ENCODE results near the gene PPCS. TPM values are rescaled to one million over a fixed set of nuclear protein-coding genes. Genes with fewer than 3 reads are reported as not detected.

The PPCS gene
- total RNA-seq, 1 experiment from 2014 or later: 53.2 TPM

DNA sequence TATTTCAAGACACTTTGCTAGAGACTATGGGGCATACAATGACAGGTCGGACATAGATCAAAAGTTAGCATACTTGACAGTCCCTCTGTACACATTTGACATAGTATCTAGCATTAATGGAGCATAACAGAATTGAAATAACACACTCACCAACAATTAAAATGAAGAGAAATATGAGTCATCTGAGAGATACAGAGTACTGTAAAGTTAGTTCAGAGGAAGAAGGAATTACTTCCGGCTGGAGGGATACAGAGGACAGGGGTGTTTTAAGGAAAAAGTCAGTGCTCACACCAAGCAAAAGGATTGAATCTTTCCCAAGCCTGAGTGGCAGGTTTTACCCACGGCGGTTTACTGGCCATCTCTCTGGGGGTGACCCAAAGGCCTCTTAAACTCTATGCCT, 3.0 kb upstream of the PPCS start (continued):
- TF ChIP-seq ZBTB33 (IDR thresholded peaks at IDR 0.05; ENCODE audit: extremely low read depth, insufficient replicate concordance, low read length) (no peak), RAD21 (IDR thresholded peaks at IDR 0.05; ENCODE audit: low read depth) (no peak), JUND (IDR thresholded peaks at IDR 0.05) (no peak), ELF1 (IDR thresholded peaks at IDR 0.05; ENCODE audit: borderline replicate concordance, low read depth) (no peak), TCF7L2 (IDR thresholded peaks at IDR 0.05; ENCODE audit: borderline replicate concordance, extremely low read depth, insufficient read depth, insufficient read length) (no peak)

DNA sequence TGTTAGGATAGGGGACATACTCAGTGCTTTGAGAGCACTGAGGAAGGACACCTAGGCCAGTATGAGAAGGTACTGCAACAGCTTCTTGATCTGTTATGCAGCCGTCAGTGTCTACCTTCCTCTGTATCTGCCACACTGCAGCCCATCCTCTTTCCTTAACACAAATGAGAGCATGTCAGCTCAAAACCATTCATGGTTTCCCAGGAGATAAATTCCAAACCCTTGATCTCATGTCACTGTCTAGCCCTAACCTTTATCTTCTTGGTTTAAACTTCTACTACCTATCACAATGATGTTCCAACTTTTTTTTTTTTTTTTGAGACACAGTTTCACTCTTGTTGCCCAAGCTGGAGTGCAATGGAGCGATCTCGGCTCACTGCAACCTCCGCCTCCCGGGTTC, 1.9 kb upstream of the PPCS start:
- H3K4me1 ChIP-seq (ENCODE audit: control insufficient read depth in 1 of 2, insufficient read depth in 2 of 2, low read length in 2 of 2): peaks cover 0 to 16% of the 10 kb centered on the region in 2 experiments; a peak in 3 of 4 replicates
- peaks cover 18% of the 10 kb centered on the region for H3K79me2 ChIP-seq (ENCODE audit: insufficient read depth, low read length)
- no peak for ATAC-seq
- POLR2A ChIA-PET: no interaction called here
- no peak overlapping the region for H3K4me3 ChIP-seq (replicated peaks in 1 of 2; ENCODE audit: low read depth in 1 of 2, low read length in 2 of 2)
- no peak overlapping the region for H3K9ac ChIP-seq (ENCODE audit: low read length)
- H3K36me3 ChIP-seq (ENCODE audit: control insufficient read depth in 1 of 2, insufficient read depth in 2 of 2, low read length in 2 of 2): peaks cover 11% of the 10 kb centered on the region in 2 experiments; a peak in 2 of 4 replicates
- CTCF ChIA-PET: no interaction called here
- no TSS peak for BruUV-seq (replicated peaks)
- H3K9me3 ChIP-seq (ENCODE audit: control insufficient read depth in 1 of 2, insufficient read depth in 1 of 2, low read depth in 1 of 2, low read length in 2 of 2): no peaks in the 10 kb centered on the region
- no peak overlapping the region for H2AFZ ChIP-seq (ENCODE audit: low read depth, low read length, poor library complexity, severe bottlenecking)
- no peaks in the 10 kb centered on the region for H3K27me3 ChIP-seq (ENCODE audit: insufficient read depth, low read length)
- TF ChIP-seq EZH2 (IDR thresholded peaks at IDR 0.05): no peak
- no peak for TF ChIP-seq FOSL1 (IDR thresholded peaks at IDR 0.05; ENCODE audit: low read depth)
- no peak for TF ChIP-seq ZNF274 (IDR thresholded peaks at IDR 0.05; ENCODE audit: low read depth, low read length)
- no peak for TF ChIP-seq JUND (IDR thresholded peaks at IDR 0.05)
- no peak for TF ChIP-seq CTCF (IDR thresholded peaks at IDR 0.05 in 2 of 3, conservative IDR thresholded peaks at IDR 0.05 in 1 of 3; ENCODE audit: borderline replicate concordance in 1 of 3, insufficient read depth in 1 of 3, low read depth in 2 of 3, low read length in 2 of 3)
- TF ChIP-seq, protein P1, sequence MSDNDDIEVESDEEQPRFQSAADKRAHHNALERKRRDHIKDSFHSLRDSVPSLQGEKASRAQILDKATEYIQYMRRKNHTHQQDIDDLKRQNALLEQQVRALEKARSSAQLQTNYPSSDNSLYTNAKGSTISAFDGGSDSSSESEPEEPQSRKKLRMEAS (IDR thresholded peaks at IDR 0.05): no peak
- TF ChIP-seq ZFX (IDR thresholded peaks at IDR 0.05): no peak
- no peak for TF ChIP-seq POLR2A (IDR thresholded peaks at IDR 0.05; ENCODE audit: borderline replicate concordance, extremely low read depth, insufficient read depth, insufficient read length)
- no peak for TF ChIP-seq SP1 (IDR thresholded peaks at IDR 0.05; ENCODE audit: low read depth)
- no peak for TF ChIP-seq TCF7L2 (IDR thresholded peaks at IDR 0.05; ENCODE audit: borderline replicate concordance, extremely low read depth, insufficient read depth, insufficient read length)
- no peak for TF ChIP-seq SIN3A (IDR thresholded peaks at IDR 0.05; ENCODE audit: low read depth)
- no peak for TF ChIP-seq ELF1 (IDR thresholded peaks at IDR 0.05; ENCODE audit: borderline replicate concordance, low read depth)
- no peak for TF ChIP-seq ATF3 (IDR thresholded peaks at IDR 0.05)
- intact Hi-C loops (cut with micrococcal nuclease): no loop called here
- H3K27ac ChIP-seq (ENCODE audit: low read depth, low read length): no peak overlapping the region
- RAD21 ChIA-PET (ENCODE audit: low non-redundant PET in 1 of 2, low total read pairs in 2 of 2, uncharacterized antibody in 2 of 2, unreplicated experiment in 2 of 2): no interaction called here
- no peak overlapping the region for H3K4me2 ChIP-seq (ENCODE audit: low read length)
- DNase-seq (ENCODE audit: low read depth, low spot score): no peak
- H4K20me1 ChIP-seq (ENCODE audit: insufficient read depth): no peaks in the 10 kb centered on the region
- no peaks in the 10 kb centered on the region for H3K9me2 ChIP-seq (ENCODE audit: insufficient read depth)

Measured in HCT116 (cell line).